Measurements from ENCODE around the gene GPAT2.
"Not testable (repeated sequence)": the region's sequence is repeated elsewhere in the genome, so short reads cannot be mapped to it uniquely, and the experiment has no call there.

GPAT2 gene

DNA sequence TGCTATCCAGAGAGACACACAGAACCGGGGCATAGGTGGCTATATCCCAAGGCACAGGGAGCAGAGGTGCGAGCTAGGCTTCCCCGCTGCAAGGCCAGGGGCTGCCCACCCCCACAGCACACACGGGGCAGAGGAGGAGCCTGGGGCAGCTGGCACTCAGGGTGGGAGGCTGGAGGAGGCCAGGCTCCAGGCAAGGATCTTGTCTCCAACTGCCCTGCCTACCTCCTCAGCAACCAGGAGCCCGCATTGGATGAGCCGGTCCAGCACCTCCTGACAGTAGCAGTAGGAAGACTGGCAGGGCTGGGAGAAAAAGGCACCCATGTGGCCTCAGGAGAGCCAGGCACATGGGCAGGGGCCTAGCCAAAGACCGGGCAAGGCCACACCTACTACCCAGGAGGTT is 11.0 kb downstream of the GPAT2 start:
- not testable (repeated sequence) for DNase-seq

DNA sequence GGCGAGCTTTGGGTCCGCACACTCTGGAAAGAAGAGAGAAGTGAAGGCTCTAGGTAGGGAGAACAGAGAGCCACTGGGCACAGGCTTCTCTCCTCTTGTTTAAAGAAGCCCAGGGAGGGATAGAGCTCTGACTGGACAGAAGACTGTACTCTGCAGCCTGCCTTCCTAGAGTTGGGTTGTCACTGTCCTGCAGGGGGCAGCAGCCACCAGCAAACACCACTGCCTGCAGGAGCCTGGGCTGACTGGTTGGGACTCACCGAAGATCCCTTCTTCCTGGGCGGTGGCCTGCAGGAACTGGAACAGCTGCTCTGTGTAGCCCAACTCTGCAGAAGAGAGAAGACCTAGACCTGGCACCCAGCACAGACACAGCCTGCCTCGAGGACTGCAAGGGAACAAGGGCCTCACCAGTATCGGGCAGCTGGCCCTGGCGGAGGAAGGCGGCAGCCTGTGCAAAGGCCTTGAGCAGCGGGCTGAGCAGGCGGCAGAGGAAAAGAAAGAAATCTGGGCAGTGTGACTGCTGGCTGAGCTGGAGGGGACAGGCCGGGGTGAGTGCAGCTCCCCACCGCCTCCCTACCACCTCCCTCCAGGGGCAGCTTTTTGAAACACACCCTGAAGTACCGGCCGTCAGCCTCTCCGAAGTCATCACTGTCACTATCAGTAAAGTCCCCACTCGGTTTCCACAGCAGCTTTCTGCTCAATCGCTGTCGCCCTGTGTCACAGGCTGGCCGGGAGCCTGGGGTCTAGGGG is 11.8 kb downstream of the GPAT2 start:
- DNase-seq, result peak; percentile 67

DNA sequence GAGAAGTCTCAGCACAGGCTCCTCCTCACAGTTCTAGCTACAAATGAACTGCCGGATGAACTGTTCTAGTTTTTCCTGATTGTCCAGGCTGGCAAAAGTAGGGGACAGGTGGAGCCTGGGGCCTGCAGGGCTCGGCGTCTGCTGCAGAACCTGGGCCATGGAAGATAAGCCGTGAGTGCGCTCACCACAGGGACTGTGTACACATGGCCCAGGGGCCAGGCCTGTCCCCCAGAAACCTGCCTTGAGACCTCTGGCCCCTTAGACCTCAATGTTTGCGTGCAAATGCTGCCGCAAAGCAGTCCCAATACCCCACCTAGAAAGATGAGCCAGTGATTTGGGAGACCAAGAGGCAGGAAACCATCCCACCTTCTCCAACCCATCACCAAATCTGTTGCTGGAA is 12.6 kb downstream of the GPAT2 start:
- DNase-seq, result not testable (repeated sequence)

DNA sequence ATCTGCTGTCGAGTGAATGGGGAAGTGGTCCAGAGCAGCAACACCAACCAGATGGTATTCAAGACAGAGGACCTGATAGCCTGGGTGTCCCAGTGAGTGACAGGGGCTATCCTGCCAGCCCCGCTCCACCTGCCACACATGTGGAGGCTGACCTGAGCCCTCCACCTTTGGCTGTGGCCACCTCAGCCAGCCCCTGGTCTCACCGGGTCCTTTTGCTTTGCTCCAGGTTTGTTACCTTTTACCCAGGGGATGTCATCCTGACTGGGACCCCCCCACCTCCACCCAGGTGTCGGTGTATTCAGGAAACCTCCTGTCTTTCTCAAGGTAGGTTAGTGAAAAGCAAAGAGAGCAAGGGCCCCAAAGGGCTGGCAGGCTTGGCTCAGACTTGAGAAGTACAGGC is 13.6 kb downstream of the GPAT2 start:
- not testable (repeated sequence) for DNase-seq

DNA sequence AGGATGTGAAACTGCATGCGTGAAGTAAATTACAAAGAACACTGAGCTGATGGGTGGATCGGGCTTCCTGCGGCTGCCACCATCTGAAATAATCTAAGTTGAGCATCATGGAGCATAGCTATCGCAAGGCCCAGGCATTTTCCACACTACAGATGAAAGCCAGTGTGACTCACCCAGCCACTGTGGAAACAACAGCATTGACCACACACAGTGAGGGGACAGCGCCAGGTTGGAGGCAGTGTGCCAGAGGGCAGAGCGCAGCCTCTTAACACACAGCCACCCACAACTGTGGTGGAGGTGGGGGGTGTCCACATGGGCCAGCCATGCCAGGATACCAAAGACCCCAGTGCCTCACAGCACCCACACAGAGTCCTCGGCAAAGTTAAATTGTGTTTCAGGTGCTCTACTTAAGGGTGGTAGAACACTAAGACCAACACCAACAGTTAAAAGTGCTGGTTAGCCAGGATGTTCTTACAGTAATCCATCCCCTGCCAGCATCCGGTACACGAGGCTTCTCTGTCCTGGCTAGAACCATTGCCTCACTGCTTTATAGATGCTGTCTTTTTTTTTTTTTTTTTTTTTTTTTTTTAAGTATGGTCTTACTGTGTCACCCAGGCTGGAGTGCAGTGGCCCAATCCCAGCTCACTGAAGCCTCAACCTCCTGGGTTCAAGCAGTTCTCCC is 14.7 kb downstream of the GPAT2 start:
- DNase-seq, result not testable (repeated sequence)

DNA sequence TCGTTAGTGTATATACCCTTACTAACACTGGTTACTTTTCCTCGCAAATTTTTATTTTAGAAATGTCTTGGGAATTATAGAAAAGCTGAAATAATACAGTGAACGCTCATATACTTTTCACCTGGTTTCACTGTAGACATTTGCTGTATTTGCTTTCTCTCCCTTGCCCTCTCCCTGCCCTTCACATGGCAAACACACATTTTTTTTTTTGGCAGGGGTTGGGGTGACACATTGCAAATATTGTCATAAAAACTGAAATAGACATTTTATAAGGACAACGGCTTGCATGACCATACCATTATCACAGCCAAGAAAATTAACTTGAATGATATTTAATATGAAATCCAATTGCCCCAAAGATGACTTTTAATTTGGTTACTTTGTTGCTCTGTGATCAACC is 18.4 kb downstream of the GPAT2 start:
- DNase-seq, result not testable (repeated sequence)

DNA sequence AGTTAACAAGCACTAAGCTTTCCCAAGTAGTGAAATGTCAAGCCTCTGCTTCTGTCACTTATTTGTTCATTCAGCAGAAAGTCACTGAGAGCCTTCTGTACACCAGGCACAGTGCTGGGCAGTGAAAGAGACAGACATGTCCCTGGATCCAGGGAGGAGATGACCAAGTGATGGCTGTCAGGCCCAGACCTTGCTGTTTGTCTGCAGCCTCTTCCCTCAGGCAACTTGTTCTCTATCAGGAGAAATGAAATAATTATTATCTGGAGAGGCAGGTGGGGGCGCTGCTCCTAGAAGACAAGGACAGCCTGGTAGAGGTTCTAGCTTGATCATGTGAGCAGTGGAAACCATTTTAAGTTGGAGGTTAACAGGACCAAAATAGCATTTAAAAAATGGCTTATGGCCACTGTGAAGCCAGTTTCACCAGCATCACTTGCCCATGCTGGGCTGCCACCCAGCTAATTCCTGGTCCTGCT is 21.9 kb downstream of the GPAT2 start:
- DNase-seq, result not testable (repeated sequence)

DNA sequence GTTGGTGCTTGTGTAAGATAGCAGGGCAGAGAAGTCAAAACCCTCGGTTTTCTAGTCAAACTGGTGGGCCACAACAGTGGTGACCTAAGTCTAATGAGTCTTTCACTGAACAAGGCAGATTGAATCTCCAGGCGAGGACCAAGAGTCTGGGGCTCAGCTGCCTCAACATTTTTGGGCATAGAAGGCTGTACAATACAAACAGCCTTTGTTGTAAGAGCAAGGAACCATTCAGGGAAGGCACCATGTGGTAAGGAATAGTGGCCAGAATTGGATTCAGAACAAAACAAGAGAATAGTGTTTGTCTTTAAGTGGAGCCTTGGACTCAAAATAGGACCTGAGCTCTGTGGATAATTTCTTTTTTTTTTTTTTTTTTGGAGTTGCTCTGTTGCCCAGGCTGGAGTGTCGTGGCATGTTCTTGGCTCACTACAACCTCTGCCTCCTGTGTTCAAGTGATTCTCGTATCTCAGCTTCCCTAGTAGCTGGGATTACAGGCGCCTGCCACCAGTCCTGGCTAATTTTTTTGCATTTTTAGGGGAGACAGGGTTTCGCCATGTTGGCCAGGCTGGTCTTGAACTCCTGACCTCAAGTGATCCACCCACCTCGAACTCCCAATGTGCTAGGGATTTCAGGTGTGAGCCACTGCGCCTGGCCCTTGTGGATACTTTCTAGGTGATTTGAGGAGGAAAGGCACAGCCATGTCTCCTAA is 22.5 kb downstream of the GPAT2 start:
- not testable (repeated sequence) for DNase-seq

DNA sequence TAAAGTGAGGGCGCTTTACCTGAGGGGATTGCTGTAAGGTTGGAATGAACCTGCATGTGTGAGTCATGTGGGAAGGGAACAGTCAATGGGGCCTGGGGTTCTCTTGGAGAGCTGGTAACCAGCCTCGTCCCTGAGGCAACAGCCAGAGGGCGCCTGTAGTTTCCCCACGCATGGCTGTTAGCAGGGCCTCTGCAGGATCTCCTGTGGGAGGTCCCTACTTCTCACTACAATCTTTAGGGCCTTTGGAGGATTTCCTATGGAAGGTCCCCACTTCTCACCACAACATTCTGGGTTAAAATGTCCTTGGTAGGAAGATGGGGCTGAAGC is 23.6 kb downstream of the GPAT2 start:
- DNase-seq, result peak; percentile 9

DNA sequence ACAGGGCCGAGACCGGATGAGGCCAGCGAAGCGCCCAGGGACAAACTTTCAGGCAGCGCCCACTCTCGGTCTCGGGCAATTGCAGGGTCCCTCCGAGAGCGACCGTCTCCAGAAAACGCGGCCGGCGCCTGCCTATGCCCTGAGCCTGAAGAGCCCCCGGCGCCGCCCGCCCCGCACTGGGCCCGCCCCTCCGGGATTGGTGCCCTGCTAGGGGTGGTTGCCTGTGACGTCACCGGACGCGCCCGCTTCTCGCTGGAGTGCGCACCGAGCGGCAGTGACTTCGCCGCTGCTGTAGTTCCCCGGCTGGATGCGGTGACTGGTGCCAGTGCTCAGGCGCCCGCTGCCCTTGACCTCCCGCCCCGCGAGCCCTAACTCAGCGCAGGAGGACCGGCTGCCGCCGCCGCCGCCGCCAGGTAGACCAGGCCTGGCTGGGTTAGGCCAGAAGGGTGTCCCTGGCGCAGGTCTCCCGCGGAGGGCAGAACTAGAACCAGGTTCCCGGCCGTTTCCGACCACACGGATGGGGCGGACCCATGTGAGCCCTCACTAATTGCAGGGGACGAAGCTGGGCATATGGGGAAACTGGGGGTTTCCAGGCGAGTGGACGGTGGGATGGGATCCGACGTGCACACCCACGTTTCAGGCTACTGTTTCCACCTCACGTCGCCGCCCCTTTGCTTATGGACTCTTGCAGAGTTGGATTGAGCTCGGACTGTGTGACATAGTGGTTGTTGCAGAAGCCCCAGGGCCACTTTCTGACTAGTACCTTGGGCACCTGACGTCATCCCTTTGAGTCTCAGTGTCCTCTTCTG is 24.2 kb downstream of the GPAT2 start:
- peak; percentile 85 for DNase-seq

DNA sequence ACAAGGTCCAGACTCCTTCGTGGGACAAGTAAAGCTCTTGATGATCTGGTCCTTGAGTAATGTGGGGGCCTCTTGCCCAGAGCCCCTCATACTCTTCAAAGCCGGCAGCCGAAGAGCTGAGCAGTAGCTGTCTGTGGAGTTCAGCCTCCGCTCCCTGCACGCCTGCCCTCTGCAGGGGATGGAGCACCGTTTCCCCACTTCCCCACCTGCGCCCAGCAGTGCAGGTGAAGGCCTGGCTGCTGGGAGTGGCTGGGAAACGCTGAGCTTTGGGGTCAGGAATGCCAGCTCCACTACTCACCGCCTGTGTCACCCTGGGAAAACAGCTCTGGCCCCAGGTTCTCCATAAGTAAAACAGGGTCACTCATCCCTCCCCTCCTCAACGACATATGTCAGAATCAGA is 24.9 kb downstream of the GPAT2 start:
- not testable (repeated sequence) for DNase-seq

DNA sequence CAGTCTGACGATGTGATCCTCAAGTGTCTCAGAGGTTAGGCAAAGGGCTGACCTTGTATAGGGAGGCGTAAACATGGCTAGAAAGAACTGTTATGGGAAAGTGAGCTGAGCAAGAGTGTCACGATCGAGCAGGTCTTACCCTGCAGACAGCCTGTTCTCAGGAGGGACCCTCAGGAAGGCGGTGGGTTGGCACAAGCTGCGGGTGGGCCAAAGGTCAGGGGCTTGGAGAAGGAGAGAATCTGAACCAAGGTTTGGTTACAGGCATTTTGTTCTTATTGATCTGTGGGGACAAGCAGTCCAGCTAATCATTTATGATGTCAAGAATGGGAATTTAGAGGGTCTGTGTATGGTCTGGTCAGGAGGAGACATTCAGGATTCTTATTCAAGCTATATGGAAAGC is 26.7 kb downstream of the GPAT2 start:
- not testable (repeated sequence) for DNase-seq

DNA sequence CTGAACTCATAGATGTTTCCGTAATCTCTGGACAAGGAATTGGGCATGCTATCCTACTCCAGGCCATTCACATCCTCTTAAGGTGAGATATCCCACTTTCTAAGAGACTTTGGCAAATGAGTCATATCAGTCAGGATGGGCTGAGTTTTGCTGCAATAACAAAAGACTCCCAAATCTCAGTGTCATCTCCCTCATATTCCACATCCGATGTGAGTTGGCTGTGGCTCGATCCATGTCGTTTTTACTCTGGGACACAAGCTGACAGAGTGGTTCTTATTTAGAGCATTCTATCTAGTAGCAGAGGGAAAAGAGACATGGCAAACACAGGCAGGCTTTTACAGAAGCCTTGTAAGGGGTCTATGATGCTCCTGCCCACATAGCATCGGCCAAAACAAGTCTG is 28.5 kb downstream of the GPAT2 start:
- not testable (repeated sequence) for DNase-seq

DNA sequence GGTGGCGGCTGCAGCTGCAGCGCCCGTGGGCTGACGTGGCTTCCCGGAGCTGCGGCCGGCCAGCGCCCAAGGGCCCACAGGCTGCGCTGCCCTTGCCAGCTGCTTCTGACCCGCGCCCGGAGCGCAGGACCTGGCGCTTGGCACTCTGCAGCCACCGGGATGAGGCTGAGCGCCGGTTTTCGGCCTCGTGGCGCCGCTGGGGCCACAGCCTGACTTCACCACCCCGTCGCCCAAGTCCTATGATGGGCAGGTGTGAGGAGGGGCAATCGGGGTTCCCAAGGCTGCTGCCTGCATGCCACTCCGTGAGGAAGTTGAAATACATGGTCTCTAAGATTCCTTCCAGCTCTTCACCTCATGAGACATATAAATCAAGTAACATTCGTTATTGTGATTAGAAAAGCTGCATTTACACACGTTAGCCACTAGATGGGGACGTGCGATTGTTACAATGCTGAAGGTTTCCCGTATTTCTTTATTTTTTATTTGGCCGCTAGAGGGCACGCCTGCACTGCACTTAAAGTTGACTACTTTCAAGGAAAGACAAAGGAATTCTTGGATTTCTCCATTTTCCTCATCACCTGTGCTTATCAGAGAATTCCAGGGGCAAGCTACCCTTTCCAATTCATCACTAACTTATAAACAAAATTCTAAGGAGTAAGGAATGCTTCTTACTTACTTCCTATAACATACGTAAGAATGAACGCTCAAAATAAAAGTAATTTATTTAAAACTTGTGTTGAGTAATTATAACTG is 42.0 kb downstream of the GPAT2 start:
- peak; percentile 45 for DNase-seq

DNA sequence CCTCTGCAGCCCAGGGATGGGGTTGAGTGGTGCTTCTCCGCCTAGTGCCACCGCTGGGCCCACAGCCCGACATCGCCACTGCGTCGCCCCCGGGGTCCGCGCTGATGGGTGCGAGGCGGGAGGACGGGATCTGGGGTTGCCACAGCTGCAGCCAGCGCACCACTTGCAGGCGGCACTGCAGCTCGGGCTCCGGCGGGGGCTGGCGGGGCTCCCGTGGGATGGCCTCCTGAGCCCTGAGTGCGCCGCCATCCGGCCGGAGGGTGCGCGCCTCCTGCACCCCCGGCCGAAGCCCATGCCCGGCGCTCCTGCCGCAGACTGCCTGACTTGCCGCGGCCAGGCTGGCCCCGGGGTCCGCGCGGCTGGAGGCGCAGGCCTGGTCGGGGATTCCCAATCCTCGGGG is 42.6 kb downstream of the GPAT2 start:
- DNase-seq, result not testable (repeated sequence)

DNA sequence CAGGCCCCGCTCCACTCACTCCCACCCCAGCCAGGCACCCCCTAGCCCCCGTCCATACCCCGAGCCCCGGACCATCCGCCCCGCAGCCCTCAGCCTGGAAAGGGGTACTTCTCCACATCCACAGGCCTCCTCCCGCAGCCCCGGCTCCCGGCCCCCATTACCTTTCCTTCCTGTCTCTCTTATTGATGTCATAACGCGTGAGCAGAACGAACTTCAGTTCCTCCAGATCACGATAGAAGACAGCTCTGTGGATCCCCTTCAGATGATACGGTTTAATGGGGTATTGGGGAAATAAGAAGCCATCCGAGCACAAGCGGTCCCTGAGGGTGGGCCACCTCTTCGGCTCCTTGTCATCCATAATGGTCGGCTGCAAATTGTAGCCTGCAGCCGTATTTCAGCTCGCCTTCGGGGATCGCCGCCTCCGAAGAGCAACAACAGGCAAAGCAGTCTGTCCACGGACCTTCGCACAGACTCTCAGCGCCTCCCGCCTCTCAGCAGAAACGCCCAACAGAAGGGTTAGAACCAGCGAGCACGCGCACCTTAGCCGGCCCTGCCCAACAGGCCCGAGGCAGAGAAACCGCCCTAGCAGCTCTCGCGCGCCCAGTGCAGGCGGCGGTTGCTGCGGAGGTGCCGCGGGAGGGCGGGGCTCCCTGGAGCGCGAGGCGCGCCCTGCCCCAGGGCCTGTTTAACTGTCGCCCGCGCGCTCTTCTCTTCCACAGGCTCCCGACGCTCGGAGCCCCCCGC is 43.2 kb downstream of the GPAT2 start, which contains the start of gene ANKRD36C:
Gene ANKRD36C (minus strand): TSS at position 474 of the 744 bp plus-strand sequence. CDS start 116 bp downstream, at position 358.
- DNase-seq, result peak; percentile 8

DNA sequence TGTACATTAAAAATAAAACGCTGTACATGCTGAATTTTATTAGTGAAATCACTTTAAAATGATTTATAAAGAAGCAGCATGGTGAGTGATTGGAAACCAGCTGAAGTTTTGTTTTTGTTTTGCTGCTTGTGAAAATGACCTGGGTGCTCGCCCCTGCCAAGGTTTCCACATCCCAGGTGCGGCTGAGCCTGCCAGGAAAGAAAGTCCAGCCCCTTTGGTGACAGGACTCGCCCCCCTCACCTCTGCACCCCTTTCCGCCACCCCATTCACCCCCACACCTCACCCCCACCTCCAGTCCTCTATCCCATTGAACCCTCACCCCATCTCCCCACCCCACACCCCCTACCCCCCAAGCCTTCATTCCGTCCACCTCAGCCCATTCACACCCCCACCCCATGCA is 43.8 kb downstream of the GPAT2 start:
- not testable (repeated sequence) for DNase-seq
